Ovary (tissue), 3 donors: ENCODE measurements around the gene KDM5A.

Source experiments
- EP300 ChIP-seq: sonication (generic); formaldehyde crosslinking; IDR thresholded peaks from one replicate; pipeline ENCODE4 v1.6.1; 2017; ENCODE audit warnings: antibody characterized with exemption
- POLR2A ChIP-seq: fragments of 450-650 bp; IDR thresholded peaks from one replicate; pipeline ENCODE4 v1.6.1; 2017; ENCODE audit warnings: antibody characterized with exemption, mild to moderate bottlenecking, moderate library complexity
- TF ChIP-seq, protein P1 (sequence below), 3 donors: fragments of 450-650 bp in 2 of 3; fragments of 200-600 bp in 1 of 3; IDR thresholded peaks; one replicate each; pipeline versions ENCODE4 v1.5.1 to v1.8.0; 2016 to 2022; ENCODE audit warnings: antibody characterized with exemption in 3 of 3, mild to moderate bottlenecking in 1 of 3
- donor health status: DM: no; HTN: no; CAD: no.

DNA sequence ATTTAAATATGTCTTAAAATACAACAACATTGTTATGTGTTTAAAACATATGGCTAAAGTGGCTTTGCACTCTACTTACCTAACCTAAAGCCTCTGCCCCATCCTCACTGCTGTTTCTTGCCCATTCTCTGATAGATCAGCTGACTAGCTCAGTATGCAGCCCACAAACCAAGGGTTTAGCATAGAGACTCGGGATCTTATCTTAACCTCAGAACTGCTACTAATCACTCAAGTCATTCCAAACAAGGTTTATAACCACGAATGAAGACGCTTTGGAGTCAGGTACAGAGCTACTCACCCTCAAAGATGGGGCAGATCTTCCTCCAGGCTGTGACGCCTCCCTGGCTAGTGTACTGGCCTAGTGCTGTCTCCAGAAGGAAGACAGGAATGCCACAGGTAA is 145.7 kb downstream of the KDM5A start:
- TF ChIP-seq, protein P1, sequence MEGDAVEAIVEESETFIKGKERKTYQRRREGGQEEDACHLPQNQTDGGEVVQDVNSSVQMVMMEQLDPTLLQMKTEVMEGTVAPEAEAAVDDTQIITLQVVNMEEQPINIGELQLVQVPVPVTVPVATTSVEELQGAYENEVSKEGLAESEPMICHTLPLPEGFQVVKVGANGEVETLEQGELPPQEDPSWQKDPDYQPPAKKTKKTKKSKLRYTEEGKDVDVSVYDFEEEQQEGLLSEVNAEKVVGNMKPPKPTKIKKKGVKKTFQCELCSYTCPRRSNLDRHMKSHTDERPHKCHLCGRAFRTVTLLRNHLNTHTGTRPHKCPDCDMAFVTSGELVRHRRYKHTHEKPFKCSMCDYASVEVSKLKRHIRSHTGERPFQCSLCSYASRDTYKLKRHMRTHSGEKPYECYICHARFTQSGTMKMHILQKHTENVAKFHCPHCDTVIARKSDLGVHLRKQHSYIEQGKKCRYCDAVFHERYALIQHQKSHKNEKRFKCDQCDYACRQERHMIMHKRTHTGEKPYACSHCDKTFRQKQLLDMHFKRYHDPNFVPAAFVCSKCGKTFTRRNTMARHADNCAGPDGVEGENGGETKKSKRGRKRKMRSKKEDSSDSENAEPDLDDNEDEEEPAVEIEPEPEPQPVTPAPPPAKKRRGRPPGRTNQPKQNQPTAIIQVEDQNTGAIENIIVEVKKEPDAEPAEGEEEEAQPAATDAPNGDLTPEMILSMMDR (IDR thresholded peaks at IDR 0.05): no peak
- no peak for TF ChIP-seq POLR2A
- TF ChIP-seq EP300: no peak
